Kidney epithelial cell (primary cell): Measurements from ENCODE around the gene NHEJ1. TPM values are rescaled to one million over a fixed set of nuclear protein-coding genes. Genes with fewer than 3 reads are reported as not detected.

ENCODE experiments used
- DNase-seq: peaks from one replicate; pipeline ENCODE4 v3.0.0-alpha.2; 2010; ENCODE audit warnings: low read depth
- H3K27me3 ChIP-seq: 2 replicates; pipeline ENCODE4 v1.6.0; 2011; ENCODE audit warnings: low read length; ENCODE audit not compliant: control insufficient read depth, insufficient read depth
- H3K36me3 ChIP-seq: 2 replicates; pipeline ENCODE4 v1.5.1; 2011; ENCODE audit warnings: low read length; ENCODE audit not compliant: control insufficient read depth, insufficient read depth
- H3K4me3 ChIP-seq: 2 replicates; pipeline ENCODE4 v1.5.1; 2011; ENCODE audit warnings: low read depth, mild to moderate bottlenecking, control low read depth, low read length
- CTCF ChIP-seq: IDR thresholded peaks from 2 replicates; pipeline ENCODE4 v1.5.1; 2011; ENCODE audit warnings: mild to moderate bottlenecking, moderate library complexity, low read length, control low read depth, inconsistent platforms; ENCODE audit not compliant: insufficient read depth, poor library complexity, severe bottlenecking
- total RNA-seq: library from RNA; depleted of rRNA; stranded (reverse); fragments of >200 nt; gene quantifications from 2 replicates; pipeline ENCODE4 v1.2.3, GENCODE V29; 2015

NHEJ1 gene
- total RNA-seq, 1 donor from 2014 or later, result 16.1 TPM

GRCh38 chr2:219155054-219155644, 5.5 kb downstream of the NHEJ1 start:
- no peak overlapping the region for H3K4me3 ChIP-seq
- no peak for DNase-seq
- peak; percentile 39 for TF ChIP-seq CTCF

GRCh38 chr2:219149667-219150066, 10.9 kb downstream of the NHEJ1 start:
- no peaks in the 10 kb centered on the region for H3K27me3 ChIP-seq
- no peak for TF ChIP-seq CTCF
- H3K4me3 ChIP-seq, result no peak overlapping the region
- H3K36me3 ChIP-seq, result no peaks in the 10 kb centered on the region
- DNase-seq, result no peak

More at GRCh38 chr2:219155054-219155644, 5.5 kb downstream of the NHEJ1 start:
- Histone ChIP-seq H3K27me3 (no peaks in the 10 kb centered on the region), H3K36me3 (no peaks in the 10 kb centered on the region)

- H3K4me3 ChIP-seq, result no peak overlapping the region
- DNase-seq, result peak; percentile 64
- no peaks in the 10 kb centered on the region for H3K36me3 ChIP-seq
- peak; percentile 13 for TF ChIP-seq CTCF
- H3K27me3 ChIP-seq, result no peaks in the 10 kb centered on the region
Observed at GRCh38 chr2:219142329-219142728, 18.3 kb downstream of the NHEJ1 start.

GRCh38 chr2:219140722-219141121, 19.9 kb downstream of the NHEJ1 start:
- H3K36me3 ChIP-seq, result no peaks in the 10 kb centered on the region
- no peaks in the 10 kb centered on the region for H3K27me3 ChIP-seq
- no peak for DNase-seq
- no peak overlapping the region for H3K4me3 ChIP-seq
- TF ChIP-seq CTCF, result no peak

GRCh38 chr2:219133976-219134375, 26.6 kb downstream of the NHEJ1 start:
- no peaks in the 10 kb centered on the region for H3K27me3 ChIP-seq
- no peak for DNase-seq
- no peak for TF ChIP-seq CTCF
- no peaks in the 10 kb centered on the region for H3K36me3 ChIP-seq
- H3K4me3 ChIP-seq, result no peak overlapping the region

GRCh38 chr2:219131744-219132143, 28.9 kb downstream of the NHEJ1 start:
- DNase-seq, result no peak
- H3K36me3 ChIP-seq, result no peaks in the 10 kb centered on the region
- no peak overlapping the region for H3K4me3 ChIP-seq
- no peaks in the 10 kb centered on the region for H3K27me3 ChIP-seq
- TF ChIP-seq CTCF, result no peak
